Measurements from ENCODE around the gene TNP2. TPM values are rescaled to one million over a fixed set of nuclear protein-coding genes. Genes with fewer than 3 reads are reported as not detected.

Gene TNP2
- total RNA-seq, 3 donors from 2014 or later (not counting 1 experiment from before 2014, with no cell fraction given) = not detected

- H3K27ac ChIP-seq (ENCODE audit: low read length) = no peak within 1 kb of the TSS
- 91% methylated on average over 30 of the region's 30 CpGs for WGBS (ENCODE audit: insufficient coverage)
- no peaks in the 10 kb centered on the region for H3K4me1 ChIP-seq (ENCODE audit: control insufficient read depth, insufficient read depth, low read length)
- no peaks in the 10 kb centered on the region for H3K9me3 ChIP-seq (ENCODE audit: control insufficient read depth, insufficient read depth, low read length)
- DNase-seq = no peak
- H3K4me3 ChIP-seq (ENCODE audit: low read length) = no peak within 1 kb of the TSS
- Mint-ChIP-seq H3K4me1 (no peaks in the 10 kb centered on the region), H3K4me3 (no peak within 1 kb of the TSS), H3K9me3 (no peaks in the 10 kb centered on the region), H3K27ac (no peak within 1 kb of the TSS), H3K36me3 (no peaks in the 10 kb centered on the region), H3K27me3 (ENCODE audit: low read depth in 2 of 2) (peaks cover 0 to 18% of the 10 kb centered on the region in 2 donors)
- no peaks in the 10 kb centered on the region for H3K36me3 ChIP-seq (ENCODE audit: control insufficient read depth, insufficient read depth, low read length)
- ATAC-seq = no peak
- TF ChIP-seq CTCF (IDR thresholded peaks at IDR 0.05) = no peak
- H3K27me3 ChIP-seq (ENCODE audit: control insufficient read depth, insufficient read depth, low read length) = no peaks in the 10 kb centered on the region
- intact Hi-C loops (cut with micrococcal nuclease) = no loop called here
Measured at GRCh38 chr16:11272921-11273720, 4.0 kb upstream of the TNP2 start, which contains the start of gene PRM3. PRM3 (minus strand) TSS chr16:11273629; CDS start chr16:11273595, 34 bp downstream.

- Histone ChIP-seq H3K9me3 (ENCODE audit: control insufficient read depth, insufficient read depth, low read length) (no peaks in the 10 kb centered on the region), H3K4me3 (ENCODE audit: low read length) (no peak overlapping the region), H3K4me1 (ENCODE audit: control insufficient read depth, insufficient read depth, low read length) (no peaks in the 10 kb centered on the region), H3K27me3 (ENCODE audit: control insufficient read depth, insufficient read depth, low read length) (no peaks in the 10 kb centered on the region), H3K36me3 (ENCODE audit: control insufficient read depth, insufficient read depth, low read length) (no peaks in the 10 kb centered on the region), H3K27ac (ENCODE audit: low read length) (no peak overlapping the region)
- ATAC-seq = no peak
- Mint-ChIP-seq H3K9me3 (no peaks in the 10 kb centered on the region), H3K27me3 (ENCODE audit: low read depth in 2 of 2) (peaks cover 2 to 17% of the 10 kb centered on the region in 2 donors), H3K36me3 (no peaks in the 10 kb centered on the region), H3K4me3 (no peak overlapping the region), H3K4me1 (no peaks in the 10 kb centered on the region), H3K27ac (no peak overlapping the region)
- DNase-seq = no peak
- intact Hi-C loops (cut with micrococcal nuclease) = no loop called here
- 89% methylated on average over 6 of the region's 6 CpGs for WGBS (ENCODE audit: insufficient coverage)
- no peak for TF ChIP-seq CTCF (IDR thresholded peaks at IDR 0.05)
Measured at GRCh38 chr16:11272484-11272883, 3.4 kb upstream of the TNP2 start.

GRCh38 chr16:11271610-11272009 is 2.5 kb upstream of the TNP2 start:
- no peak overlapping the region for H3K27ac ChIP-seq (ENCODE audit: low read length)
- no peak overlapping the region for H3K4me3 Mint-ChIP-seq
- no peaks in the 10 kb centered on the region for H3K9me3 Mint-ChIP-seq
- no peaks in the 10 kb centered on the region for H3K9me3 ChIP-seq (ENCODE audit: control insufficient read depth, insufficient read depth, low read length)
- no peak for ATAC-seq
- H3K4me1 ChIP-seq (ENCODE audit: control insufficient read depth, insufficient read depth, low read length) = no peaks in the 10 kb centered on the region
- no peaks in the 10 kb centered on the region for H3K4me1 Mint-ChIP-seq
- H3K36me3 Mint-ChIP-seq = no peaks in the 10 kb centered on the region
- no peak for DNase-seq
- intact Hi-C loops (cut with micrococcal nuclease) = no loop called here
- no peaks in the 10 kb centered on the region for H3K36me3 ChIP-seq (ENCODE audit: control insufficient read depth, insufficient read depth, low read length)
- H3K27ac Mint-ChIP-seq = no peak overlapping the region
- H3K27me3 ChIP-seq (ENCODE audit: control insufficient read depth, insufficient read depth, low read length) = no peaks in the 10 kb centered on the region
- 93% methylated on average over 10 of the region's 10 CpGs for WGBS (ENCODE audit: insufficient coverage)
- peaks cover 8 to 14% of the 10 kb centered on the region in 2 donors for H3K27me3 Mint-ChIP-seq (ENCODE audit: low read depth in 2 of 2)
- H3K4me3 ChIP-seq (ENCODE audit: low read length) = no peak overlapping the region
- TF ChIP-seq CTCF (IDR thresholded peaks at IDR 0.05) = no peak
